Erythroblast (primary cell): Measurements from ENCODE around the gene FREM2.

Experiments
- GATA1 ChIP-seq: IDR thresholded peaks from 2 replicates; pipeline ENCODE4 v1.6.1; 2011; ENCODE audit warnings: low read depth, mild to moderate bottlenecking, control low read depth, low read length, moderate library complexity
- POLR2A ChIP-seq: IDR thresholded peaks from 2 replicates; pipeline ENCODE4 v1.6.1; 2011; ENCODE audit warnings: mild to moderate bottlenecking, low read length

DNA sequence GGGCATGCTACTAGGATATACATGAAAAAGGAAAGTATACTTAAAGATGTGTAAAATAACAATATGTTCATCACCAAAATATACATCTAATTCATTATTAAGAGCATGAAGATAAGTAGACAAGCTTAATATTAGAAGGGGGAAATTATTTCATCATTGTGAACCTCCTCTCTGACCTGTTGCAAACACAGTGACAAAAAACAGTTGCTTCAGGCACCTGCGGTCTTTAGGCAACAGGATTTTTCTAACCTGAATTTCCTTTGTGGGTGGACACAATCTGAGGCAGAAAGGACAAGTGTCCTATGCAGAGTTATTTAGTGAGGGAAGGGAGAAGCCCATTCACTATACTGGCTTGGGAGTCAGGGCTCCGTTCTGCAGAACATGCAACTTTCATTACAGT lies 6.3 kb downstream of the FREM2 start:
- TF ChIP-seq POLR2A (no peak), GATA1 (no peak)
